ENCODE data around the gene OAS2.

Gene OAS2

DNA sequence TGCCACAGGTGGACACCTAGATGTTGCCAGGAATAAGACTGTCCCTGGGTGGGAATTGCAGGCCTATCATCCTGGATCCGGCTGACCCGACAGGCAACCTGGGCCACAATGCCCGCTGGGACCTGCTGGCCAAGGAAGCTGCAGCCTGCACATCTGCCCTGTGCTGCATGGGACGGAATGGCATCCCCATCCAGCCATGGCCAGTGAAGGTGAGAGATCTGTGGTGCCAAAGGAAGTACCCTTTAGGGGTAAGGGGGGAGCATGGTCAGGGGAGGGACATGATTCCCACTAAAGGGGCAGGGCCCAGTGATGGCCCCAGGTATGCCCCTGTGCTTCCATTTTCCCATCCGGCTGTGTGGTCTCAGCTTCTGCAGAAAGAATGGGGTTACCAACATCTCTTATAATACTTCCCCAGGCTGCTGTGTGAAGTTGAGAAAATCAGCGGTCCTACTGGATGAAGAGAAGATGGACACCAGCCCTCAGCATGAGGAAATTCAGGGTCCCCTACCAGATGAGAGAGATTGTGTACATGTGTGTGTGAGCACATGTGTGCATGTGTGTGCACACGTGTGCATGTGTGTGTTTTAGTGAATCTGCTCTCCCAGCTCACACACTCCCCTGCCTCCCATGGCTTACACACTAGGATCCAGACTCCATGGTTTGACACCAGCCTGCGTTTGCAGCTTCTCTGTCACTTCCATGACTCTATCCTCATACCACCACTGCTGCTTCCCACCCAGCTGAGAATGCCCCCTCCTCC lies 8.6 kb upstream of the OAS2 start:
- no peaks in the 10 kb centered on the region for H3K4me1 Mint-ChIP-seq
- no peaks in the 10 kb centered on the region for H3K9me3 Mint-ChIP-seq
- no peak overlapping the region for H3K27ac Mint-ChIP-seq
- H3K36me3 Mint-ChIP-seq: peaks cover 12% of the 10 kb centered on the region
- H3K27me3 Mint-ChIP-seq: no peaks in the 10 kb centered on the region
- H3K4me3 Mint-ChIP-seq: no peak overlapping the region

- H3K27ac Mint-ChIP-seq: no peak overlapping the region
- peaks cover 12% of the 10 kb centered on the region for H3K36me3 Mint-ChIP-seq
- no peaks in the 10 kb centered on the region for H3K27me3 Mint-ChIP-seq
Observed at GRCh38 chr12:112970391-112970790, 7.9 kb upstream of the OAS2 start.

GRCh38 chr12:112971248-112971647 lies 7.1 kb upstream of the OAS2 start:
- H3K36me3 Mint-ChIP-seq: peaks cover 12% of the 10 kb centered on the region
- H3K4me3 Mint-ChIP-seq: no peak overlapping the region
- H3K27ac Mint-ChIP-seq: no peak overlapping the region
- H3K27me3 Mint-ChIP-seq: no peaks in the 10 kb centered on the region
- H3K9me3 Mint-ChIP-seq: no peaks in the 10 kb centered on the region
- H3K4me1 Mint-ChIP-seq: peaks cover 2% of the 10 kb centered on the region

More at GRCh38 chr12:112970391-112970790, 7.9 kb upstream of the OAS2 start:
- Mint-ChIP-seq H3K9me3 (no peaks in the 10 kb centered on the region), H3K4me1 (no peaks in the 10 kb centered on the region), H3K4me3 (no peak overlapping the region)

DNA sequence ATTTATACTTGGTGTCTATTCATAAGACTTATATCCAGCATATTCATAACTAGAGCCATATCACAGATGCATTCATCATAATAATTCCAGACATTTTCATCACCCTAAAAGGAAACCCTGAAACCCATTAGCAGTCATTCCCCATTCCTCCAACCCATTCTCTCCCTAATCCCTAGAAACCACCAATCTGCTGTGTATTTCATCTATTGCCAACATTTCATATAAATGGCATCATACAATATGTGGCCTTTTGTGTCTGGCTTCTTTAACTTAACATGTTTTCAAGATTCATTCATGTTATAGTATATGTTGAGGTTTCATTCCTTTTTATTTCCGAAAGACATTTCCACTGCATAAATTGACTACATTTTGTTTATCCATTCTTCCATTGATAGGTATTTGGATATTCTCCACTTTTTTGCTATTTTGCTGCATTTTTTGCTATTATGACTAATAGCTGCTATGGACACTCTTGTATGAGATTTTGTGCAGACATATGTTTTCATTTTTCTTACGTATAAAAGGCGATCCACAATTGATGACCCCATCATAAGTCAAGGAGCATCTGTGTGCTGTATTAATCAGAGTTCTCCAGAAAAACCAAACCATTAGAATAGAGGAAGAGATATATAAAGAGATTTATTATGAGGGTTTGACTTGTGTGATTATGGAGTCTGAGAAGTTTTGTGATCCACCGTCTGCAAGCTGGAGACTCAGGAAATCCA lies 5.1 kb upstream of the OAS2 start:
- Mint-ChIP-seq H3K27me3 (no peaks in the 10 kb centered on the region), H3K27ac (peak overlapping the region; percentile 48), H3K4me3 (no peak overlapping the region), H3K9me3 (no peaks in the 10 kb centered on the region), H3K4me1 (peaks cover 14% of the 10 kb centered on the region), H3K36me3 (peaks cover 11% of the 10 kb centered on the region)

GRCh38 chr12:112973818-112974231 lies 4.5 kb upstream of the OAS2 start:
- Mint-ChIP-seq H3K9me3 (no peaks in the 10 kb centered on the region), H3K27ac (no peak overlapping the region), H3K4me3 (no peak overlapping the region), H3K36me3 (peaks cover 11% of the 10 kb centered on the region), H3K27me3 (no peaks in the 10 kb centered on the region), H3K4me1 (peaks cover 14% of the 10 kb centered on the region)

- Mint-ChIP-seq H3K4me1 (peaks cover 18% of the 10 kb centered on the region), H3K36me3 (peaks cover 9% of the 10 kb centered on the region), H3K4me3 (no peak overlapping the region), H3K27me3 (no peaks in the 10 kb centered on the region), H3K27ac (no peak overlapping the region), H3K9me3 (no peaks in the 10 kb centered on the region)
Observed at GRCh38 chr12:112974904-112975303, 3.4 kb upstream of the OAS2 start.

GRCh38 chr12:112977139-112977538 lies 1.2 kb upstream of the OAS2 start:
- H3K27ac Mint-ChIP-seq: peak overlapping the region; percentile 8

DNA sequence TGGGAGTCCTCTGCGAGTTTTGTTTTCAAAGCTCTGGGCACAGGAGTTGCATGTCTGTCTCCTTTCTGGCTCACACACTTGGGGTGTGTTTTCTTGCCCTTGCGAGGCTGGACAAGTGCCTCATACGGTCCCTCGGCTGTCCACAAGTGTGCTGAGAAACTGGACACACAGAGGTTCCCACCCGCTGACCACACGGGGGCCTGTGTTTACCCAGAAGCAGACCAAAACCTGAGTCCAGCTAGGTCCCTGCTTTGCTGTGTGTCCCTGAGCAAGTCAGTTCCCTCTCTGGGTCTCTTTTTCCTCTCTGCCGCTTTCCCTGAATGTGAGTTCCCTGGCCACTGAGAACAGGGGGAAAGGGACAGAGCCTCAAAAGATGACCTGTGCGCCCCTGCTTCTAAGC lies 678 bp upstream of the OAS2 start:
- Mint-ChIP-seq H3K27me3 (no peaks in the 10 kb centered on the region), H3K36me3 (peaks cover 8% of the 10 kb centered on the region), H3K27ac (peak overlapping the region; percentile 98), H3K4me1 (peaks cover 44% of the 10 kb centered on the region), H3K9me3 (peaks cover 3% of the 10 kb centered on the region), H3K4me3 (peak overlapping the region; percentile 88)

More at GRCh38 chr12:112977139-112977538, 1.2 kb upstream of the OAS2 start:
- peaks cover 4% of the 10 kb centered on the region for H3K36me3 Mint-ChIP-seq
- H3K27me3 Mint-ChIP-seq: no peaks in the 10 kb centered on the region
- peaks cover 39% of the 10 kb centered on the region for H3K4me1 Mint-ChIP-seq
- no peaks in the 10 kb centered on the region for H3K9me3 Mint-ChIP-seq
- H3K4me3 Mint-ChIP-seq: no peak overlapping the region

DNA sequence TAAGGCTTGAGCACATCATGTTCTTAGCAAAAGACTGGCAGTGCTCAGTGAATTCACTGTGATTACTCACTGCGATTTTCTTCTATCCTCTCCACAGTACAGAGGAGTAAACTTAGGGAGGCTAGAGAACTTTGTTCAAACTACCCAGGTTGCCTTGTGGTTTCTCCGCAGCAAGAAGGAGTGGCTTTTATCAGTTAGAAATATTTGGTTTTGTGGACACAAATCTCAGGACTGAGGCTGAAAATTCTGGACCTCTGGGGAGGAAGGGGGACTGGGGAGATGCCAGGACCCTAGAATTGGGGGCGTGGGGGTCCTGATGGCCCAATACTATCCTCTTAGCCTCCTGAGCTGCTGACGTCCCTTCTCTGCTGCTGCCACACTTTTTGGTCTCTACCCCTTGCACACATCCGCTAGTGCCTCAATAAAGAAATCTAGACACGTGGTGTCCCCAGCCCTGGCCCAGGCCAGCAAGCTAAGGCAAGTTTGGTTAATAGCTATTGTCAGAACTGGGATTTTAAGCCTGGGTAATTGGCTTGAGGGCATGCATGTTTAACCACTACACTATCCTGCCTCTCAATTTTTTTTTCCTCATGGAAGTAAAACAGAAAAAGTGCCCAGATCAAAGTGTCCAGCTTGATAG lies 842 bp downstream of the OAS2 start:
- Mint-ChIP-seq H3K36me3 (peaks cover 11% of the 10 kb centered on the region), H3K27me3 (no peaks in the 10 kb centered on the region), H3K9me3 (peaks cover 5% of the 10 kb centered on the region), H3K27ac (peak overlapping the region; percentile 98), H3K4me3 (peak overlapping the region; percentile 88), H3K4me1 (peaks cover 59% of the 10 kb centered on the region)

DNA sequence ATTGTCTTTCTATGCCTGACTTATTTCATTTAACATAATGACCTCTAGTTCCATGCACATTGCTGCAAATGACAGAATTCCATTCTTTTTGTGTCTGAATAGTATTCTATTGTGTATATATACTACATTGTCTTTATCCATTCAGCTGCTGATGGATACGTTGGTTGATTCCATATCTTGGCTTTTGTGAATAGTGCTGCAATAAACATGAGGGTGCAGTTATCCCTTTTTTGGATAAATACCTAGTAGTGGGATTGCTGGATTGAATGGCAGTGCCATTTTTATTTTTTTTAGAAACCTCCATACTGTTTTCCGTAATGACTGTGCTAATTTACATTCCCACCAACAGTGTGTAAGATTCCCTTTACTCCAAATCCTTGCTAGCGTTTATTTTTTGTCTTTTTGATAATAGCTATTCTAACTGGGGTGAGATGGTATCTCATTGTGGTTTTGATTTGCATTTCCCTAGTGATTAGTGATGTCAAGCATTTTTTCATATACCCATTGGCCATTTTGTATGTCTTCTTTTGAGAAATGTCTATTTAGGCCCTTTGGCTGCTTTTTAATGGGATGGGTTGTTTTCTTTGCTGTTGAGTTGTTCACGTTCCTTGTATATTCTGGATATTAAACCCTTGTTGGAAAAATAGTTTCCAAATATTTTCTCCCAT lies 2.3 kb downstream of the OAS2 start:
- Mint-ChIP-seq H3K4me1 (peaks cover 74% of the 10 kb centered on the region), H3K27ac (peak overlapping the region; percentile 75), H3K27me3 (no peaks in the 10 kb centered on the region), H3K4me3 (peak overlapping the region; percentile 88), H3K9me3 (peaks cover 18% of the 10 kb centered on the region), H3K36me3 (peaks cover 23% of the 10 kb centered on the region)

DNA sequence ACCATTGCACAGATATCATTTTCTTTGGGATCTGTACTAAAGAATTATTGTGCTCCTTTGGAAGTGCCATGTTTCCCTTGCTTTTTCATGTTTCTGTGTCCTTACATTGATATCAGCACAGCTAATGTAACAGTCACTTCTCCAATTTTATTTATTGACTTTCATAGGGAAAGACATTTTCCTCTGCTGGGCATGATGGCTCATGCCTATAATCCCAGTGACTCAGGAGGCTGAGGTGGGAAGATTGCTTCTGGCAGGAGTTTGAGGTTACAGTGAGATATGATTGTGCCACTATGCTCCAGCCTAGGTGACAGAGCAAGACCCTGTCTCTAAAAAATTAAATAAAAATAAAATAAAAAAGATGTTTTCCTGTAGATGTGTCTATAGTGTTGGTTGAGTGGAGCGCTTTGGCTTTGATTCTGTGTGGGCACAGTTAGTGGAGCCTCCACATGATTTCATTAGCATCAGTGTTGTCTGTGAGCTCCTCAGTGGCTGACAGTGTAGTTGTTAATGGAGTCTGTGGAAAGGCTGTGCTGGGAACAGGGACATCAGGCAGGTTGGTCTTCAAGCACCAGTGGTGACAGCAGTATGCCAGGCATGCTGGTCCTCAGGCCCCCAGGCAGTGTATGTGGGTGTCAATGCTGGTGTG lies 7.4 kb downstream of the OAS2 start:
- peaks cover 18% of the 10 kb centered on the region for H3K9me3 Mint-ChIP-seq
- peak overlapping the region; percentile 9 for H3K4me3 Mint-ChIP-seq
- peak overlapping the region; percentile 95 for H3K27ac Mint-ChIP-seq
- peaks cover 88% of the 10 kb centered on the region for H3K4me1 Mint-ChIP-seq
- H3K27me3 Mint-ChIP-seq: no peaks in the 10 kb centered on the region
- H3K36me3 Mint-ChIP-seq: peaks cover 49% of the 10 kb centered on the region

- Mint-ChIP-seq H3K4me1 (peaks cover 82% of the 10 kb centered on the region), H3K4me3 (no peak overlapping the region), H3K36me3 (peaks cover 52% of the 10 kb centered on the region), H3K27me3 (no peaks in the 10 kb centered on the region), H3K9me3 (peaks cover 18% of the 10 kb centered on the region), H3K27ac (peak overlapping the region; percentile 90)
Observed at GRCh38 chr12:112986291-112986800, 8.0 kb downstream of the OAS2 start.

DNA sequence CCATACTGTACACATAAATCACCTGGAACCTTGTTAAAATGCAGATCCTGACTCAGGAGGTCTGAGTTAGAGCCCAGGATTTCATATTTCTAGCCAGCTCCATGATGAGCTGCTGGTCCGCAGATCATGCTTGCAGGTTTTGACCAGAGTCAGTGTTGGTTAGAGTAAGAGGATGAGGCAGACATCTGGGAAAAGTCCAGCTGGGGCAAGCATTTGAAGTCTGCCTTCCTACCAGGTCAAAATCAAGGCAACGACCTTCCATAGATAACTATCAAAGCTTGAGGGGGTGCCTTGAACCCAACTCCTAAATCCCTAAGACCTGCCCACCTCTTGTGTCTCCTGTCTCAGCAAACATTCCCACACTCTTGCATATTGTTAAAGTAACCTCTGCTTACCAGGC lies 9.2 kb downstream of the OAS2 start:
- Mint-ChIP-seq H3K27ac (peak overlapping the region; percentile 63), H3K36me3 (peaks cover 47% of the 10 kb centered on the region), H3K4me1 (peaks cover 71% of the 10 kb centered on the region), H3K27me3 (no peaks in the 10 kb centered on the region), H3K9me3 (peaks cover 16% of the 10 kb centered on the region), H3K4me3 (no peak overlapping the region)

- Mint-ChIP-seq H3K4me1 (peaks cover 71% of the 10 kb centered on the region), H3K36me3 (peaks cover 43% of the 10 kb centered on the region), H3K27me3 (no peaks in the 10 kb centered on the region), H3K4me3 (peak overlapping the region; percentile 43), H3K9me3 (peaks cover 14% of the 10 kb centered on the region), H3K27ac (peak overlapping the region; percentile 93)
Observed at GRCh38 chr12:112988224-112988623, 9.9 kb downstream of the OAS2 start.
